WI38 (cell line): ENCODE data around the gene EDC3.

ENCODE experiments used
- H3K4me3 ChIP-seq: 2 replicates; pipeline ENCODE4 v1.5.1; 2011; ENCODE audit warnings: low read depth, mild to moderate bottlenecking, control low read depth, low read length
- CTCF ChIP-seq: IDR thresholded peaks from 2 replicates; pipeline ENCODE4 v1.5.1; 2012; ENCODE audit warnings: low read depth, mild to moderate bottlenecking, control low read depth, low read length

The EDC3 gene

GRCh38 chr15:74643665-74644204 is 52.1 kb downstream of the EDC3 start:
- H3K4me3 ChIP-seq = no peak overlapping the region

GRCh38 chr15:74642734-74643664 is 52.8 kb downstream of the EDC3 start:
- H3K4me3 ChIP-seq = no peak overlapping the region
- no peak for TF ChIP-seq CTCF

More at GRCh38 chr15:74643665-74644204, 52.1 kb downstream of the EDC3 start:
- TF ChIP-seq CTCF = no peak

- no peak for TF ChIP-seq CTCF
- H3K4me3 ChIP-seq = no peak overlapping the region
Measured at GRCh38 chr15:74642348-74642733, 53.5 kb downstream of the EDC3 start.

GRCh38 chr15:74641151-74641550 is 54.7 kb downstream of the EDC3 start:
- no peak for TF ChIP-seq CTCF
- no peak overlapping the region for H3K4me3 ChIP-seq

- no peak overlapping the region for H3K4me3 ChIP-seq
- TF ChIP-seq CTCF = no peak
Measured at GRCh38 chr15:74636984-74637383, 58.8 kb downstream of the EDC3 start.

GRCh38 chr15:74635228-74635627 is 60.6 kb downstream of the EDC3 start:
- peak; percentile 90 for TF ChIP-seq CTCF
- no peak overlapping the region for H3K4me3 ChIP-seq

GRCh38 chr15:74633781-74634180 is 62.0 kb downstream of the EDC3 start:
- no peak for TF ChIP-seq CTCF
- H3K4me3 ChIP-seq = no peak overlapping the region
